ENCODE measurements around the gene POLD2. TPM values are rescaled to one million over a fixed set of nuclear protein-coding genes. Genes with fewer than 3 reads are reported as not detected.

Gene POLD2
- total RNA-seq, 1 donor from 2014 or later = 49.9 TPM

GRCh38 chr7:44101303-44101965 lies 21.9 kb downstream of the POLD2 start:
- DNase-seq = no peak

- peak; percentile 22 for DNase-seq
Measured at GRCh38 chr7:44100458-44101302, 22.7 kb downstream of the POLD2 start.

- no peak for DNase-seq
Measured at GRCh38 chr7:44099669-44100068, 23.7 kb downstream of the POLD2 start.

GRCh38 chr7:44098092-44099068 lies 25.0 kb downstream of the POLD2 start:
- DNase-seq = no peak

- no peak for DNase-seq
Measured at GRCh38 chr7:44097064-44097932, 26.1 kb downstream of the POLD2 start.

GRCh38 chr7:44096326-44096881 lies 26.9 kb downstream of the POLD2 start:
- DNase-seq = no peak

- DNase-seq = no peak
Measured at GRCh38 chr7:44095781-44096180, 27.6 kb downstream of the POLD2 start.

GRCh38 chr7:44094883-44095592 lies 28.3 kb downstream of the POLD2 start:
- DNase-seq = no peak

GRCh38 chr7:44094365-44094764 lies 29.0 kb downstream of the POLD2 start:
- no peak for DNase-seq

- DNase-seq = no peak
Measured at GRCh38 chr7:44093102-44093641, 30.2 kb downstream of the POLD2 start.

- DNase-seq = no peak
Measured at GRCh38 chr7:44087911-44088838, 35.2 kb downstream of the POLD2 start.

GRCh38 chr7:44086627-44087026 lies 36.7 kb downstream of the POLD2 start:
- no peak for DNase-seq

- no peak for DNase-seq
Measured at GRCh38 chr7:44085546-44085945, 37.8 kb downstream of the POLD2 start.

- DNase-seq = no peak
Measured at GRCh38 chr7:44084701-44085100, 38.6 kb downstream of the POLD2 start.

- DNase-seq = no peak
Measured at GRCh38 chr7:44083796-44084195, 39.6 kb downstream of the POLD2 start.

GRCh38 chr7:44082541-44083207 lies 40.7 kb downstream of the POLD2 start:
- peak; percentile 99 for DNase-seq

- no peak for DNase-seq
Measured at GRCh38 chr7:44081266-44081748, 42.0 kb downstream of the POLD2 start.

GRCh38 chr7:44080686-44081265 lies 42.6 kb downstream of the POLD2 start:
- DNase-seq = no peak

All from occipital lobe (tissue), 2 donors.